ENCODE data around the gene MISFA.

The MISFA gene

DNA sequence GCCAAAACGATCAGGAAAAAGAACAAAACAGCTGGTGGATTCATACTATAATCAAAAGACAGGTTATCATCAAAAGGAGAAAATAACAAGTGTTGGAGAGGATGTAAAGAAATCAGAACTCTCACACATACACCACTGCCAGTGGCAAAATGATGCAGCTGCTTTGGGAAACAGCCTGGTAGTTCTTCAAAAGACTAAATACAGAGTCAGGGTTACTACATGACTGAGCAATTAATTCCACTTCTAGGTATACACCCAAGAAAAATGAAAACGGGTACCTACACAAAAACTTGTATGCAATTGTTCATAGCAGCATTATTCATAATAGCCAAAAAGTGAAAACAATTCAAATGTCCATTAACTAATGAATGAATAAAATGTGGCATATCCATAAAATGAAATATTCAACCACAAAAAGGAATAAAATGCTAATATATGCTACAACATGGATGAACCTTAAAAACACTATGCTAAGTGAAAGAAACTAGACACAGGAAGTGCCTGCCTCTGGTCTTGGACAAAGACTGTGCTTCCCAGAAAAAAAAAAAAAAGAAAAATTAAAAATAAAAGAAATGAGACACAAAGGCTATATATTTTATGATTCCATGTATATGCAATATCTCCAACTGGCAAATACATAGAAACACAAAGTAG is 19.3 kb upstream of the MISFA start:
- TF ChIP-seq, protein P1, sequence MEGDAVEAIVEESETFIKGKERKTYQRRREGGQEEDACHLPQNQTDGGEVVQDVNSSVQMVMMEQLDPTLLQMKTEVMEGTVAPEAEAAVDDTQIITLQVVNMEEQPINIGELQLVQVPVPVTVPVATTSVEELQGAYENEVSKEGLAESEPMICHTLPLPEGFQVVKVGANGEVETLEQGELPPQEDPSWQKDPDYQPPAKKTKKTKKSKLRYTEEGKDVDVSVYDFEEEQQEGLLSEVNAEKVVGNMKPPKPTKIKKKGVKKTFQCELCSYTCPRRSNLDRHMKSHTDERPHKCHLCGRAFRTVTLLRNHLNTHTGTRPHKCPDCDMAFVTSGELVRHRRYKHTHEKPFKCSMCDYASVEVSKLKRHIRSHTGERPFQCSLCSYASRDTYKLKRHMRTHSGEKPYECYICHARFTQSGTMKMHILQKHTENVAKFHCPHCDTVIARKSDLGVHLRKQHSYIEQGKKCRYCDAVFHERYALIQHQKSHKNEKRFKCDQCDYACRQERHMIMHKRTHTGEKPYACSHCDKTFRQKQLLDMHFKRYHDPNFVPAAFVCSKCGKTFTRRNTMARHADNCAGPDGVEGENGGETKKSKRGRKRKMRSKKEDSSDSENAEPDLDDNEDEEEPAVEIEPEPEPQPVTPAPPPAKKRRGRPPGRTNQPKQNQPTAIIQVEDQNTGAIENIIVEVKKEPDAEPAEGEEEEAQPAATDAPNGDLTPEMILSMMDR (IDR thresholded peaks at IDR 0.05) = no peak

DNA sequence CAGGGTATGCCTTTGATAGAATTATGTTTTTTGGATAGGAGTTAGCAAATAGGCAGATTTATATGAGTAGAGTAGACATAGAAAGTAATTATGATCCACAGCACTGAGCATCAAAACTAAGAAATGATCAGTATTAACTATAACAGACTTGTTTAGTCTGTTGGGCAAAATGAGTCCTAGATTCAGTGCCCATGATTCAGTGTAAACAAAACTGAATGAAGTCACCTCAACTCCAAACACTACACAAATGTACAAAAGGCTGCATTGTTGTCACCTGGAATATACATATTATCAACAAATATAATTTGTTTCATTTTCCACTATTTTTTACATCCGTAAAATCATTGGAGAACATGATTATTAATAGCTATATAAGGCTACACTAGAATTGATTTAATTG is 17.8 kb upstream of the MISFA start:
- TF ChIP-seq, protein P1 (IDR thresholded peaks at IDR 0.05) = no peak

DNA sequence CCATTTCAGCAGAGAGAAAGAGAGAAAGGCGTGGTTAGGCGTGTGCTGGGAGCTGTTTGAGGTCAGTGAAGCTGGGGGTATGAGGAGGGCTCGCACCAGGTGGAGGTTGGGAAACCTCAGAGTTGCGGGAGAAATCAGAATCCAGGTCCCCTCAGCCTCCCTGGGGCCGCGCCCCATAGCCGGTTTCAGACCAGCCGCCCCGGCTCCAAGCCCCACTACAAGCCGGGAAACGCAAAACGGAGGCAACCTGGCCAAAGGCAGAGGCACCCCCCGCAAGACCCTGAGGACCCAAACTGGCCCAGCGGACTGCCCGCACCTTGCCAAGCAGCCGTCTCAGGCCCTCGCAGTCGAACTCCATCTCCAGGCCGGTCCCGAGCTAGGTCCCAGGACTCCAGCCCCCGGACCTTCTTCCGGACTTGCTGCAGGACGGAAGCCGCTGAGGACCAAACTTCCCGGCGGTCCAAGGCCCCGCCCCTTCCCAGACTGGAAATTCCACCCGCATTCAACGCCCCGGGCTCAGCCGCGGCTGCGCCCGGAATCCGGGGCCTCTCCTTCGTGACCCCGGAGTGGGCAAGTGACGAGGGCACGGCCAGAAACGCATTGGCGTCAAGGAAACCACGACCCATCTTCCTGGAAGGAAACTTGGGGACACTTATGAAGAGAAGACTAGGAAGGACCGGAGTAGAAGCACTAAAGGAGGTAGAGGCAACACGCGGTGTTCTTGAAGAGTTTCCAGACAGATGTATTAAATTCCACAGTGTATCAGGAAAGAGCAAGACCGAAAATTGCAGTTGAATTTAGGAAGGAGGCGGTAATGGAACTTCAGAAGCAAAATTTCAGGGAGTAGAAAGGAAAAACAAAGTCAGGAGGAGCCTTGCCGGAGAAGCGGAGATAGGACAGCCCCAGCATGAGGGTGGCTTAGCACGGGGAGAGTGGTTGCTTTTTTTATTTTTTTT is 11.0 kb upstream of the MISFA start, which contains the start of gene UEVLD:
TSS of gene UEVLD (minus strand) at position 438 of the 956 bp plus-strand sequence. CDS start at position 358, 80 bp downstream.
- TF ChIP-seq, protein P1 (IDR thresholded peaks at IDR 0.05) = no peak

DNA sequence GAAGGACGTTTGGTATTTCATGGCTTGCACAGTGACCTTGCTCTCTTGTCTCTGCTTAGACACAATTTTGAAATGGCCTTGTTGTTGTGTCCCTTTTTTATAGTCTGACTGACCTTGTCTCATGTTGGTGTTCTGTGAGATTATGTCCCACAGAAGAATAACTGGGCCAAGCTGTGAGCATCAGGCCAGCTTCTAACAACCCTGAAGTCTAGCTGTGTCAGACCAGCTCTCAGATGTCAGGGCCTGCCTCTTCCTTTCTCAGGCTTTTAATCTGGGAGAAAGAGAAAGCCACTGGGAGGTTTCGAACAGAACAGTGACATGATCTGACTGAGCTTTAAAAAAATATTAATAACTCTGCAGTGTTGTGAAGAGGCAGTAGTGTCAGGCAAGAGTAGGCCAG is 9.0 kb upstream of the MISFA start:
- TF ChIP-seq, protein P1 (IDR thresholded peaks at IDR 0.05) = no peak

DNA sequence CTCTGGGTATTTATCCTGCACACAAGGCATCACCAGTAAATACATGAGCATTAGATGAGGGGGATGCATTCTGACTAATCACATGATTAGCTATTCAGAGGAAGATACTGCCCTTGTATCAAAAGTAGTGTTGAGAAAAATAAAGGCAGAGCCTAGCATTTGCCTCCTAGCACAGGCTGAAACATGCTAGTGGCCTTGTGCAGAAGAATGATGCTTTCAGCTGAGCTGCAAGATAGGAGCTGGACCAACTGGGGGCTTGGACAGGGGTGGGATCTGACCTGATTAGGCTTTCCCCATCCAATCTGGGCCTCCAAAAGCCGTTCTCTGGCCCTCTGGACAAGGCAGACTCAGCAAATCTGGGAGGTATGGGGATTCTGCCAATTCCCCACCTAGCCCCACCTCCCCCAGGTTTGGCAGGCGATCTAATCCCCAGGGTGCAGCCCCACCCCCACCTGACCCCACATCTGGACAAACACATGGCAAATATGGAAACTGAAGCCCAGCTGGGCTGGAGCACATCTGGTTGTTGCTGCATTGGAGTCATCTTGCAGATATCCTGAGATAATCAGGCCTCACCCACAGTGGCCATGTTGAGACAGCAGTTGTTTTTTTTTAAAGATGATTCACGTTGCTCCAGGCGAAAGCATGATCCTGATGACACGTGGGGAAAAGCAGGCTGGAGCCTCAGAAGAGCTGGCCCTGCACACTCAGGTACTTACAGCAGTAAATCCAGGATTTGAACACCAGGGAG is 4.4 kb upstream of the MISFA start:
- TF ChIP-seq, protein P1 (IDR thresholded peaks at IDR 0.05) = no peak

DNA sequence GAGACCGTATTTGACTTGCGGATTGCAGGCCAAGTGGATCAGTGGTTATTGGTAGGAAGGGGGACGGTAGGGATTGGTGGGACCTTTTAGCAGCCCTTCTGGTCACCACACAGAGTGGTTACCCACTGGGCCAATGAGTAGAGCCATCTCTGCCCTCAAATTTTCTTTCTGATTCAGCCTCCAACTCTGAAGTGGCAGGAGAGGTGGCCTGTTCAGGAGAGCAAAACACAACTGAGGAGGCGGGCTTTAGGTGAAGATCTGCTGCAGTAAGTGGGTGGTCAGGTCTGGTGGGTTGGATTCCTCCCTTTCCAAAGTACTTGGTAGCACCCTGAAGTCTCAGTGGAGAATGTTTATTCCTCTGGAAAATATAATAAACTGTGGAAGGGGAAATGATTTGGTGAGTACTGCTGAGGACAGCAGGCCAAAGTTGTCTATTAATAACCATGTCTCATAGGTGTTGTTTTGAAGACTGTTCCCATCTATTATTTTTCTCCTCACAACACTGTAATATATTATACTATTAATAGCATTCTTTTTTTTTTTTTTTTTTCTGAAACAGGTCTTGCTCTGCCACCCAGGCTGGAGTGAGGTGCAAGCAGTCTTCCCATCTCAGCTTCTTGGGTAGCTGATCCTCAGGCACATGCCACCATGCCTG is 1.5 kb downstream of the MISFA start:
- TF ChIP-seq, protein P1 (IDR thresholded peaks at IDR 0.05) = no peak

DNA sequence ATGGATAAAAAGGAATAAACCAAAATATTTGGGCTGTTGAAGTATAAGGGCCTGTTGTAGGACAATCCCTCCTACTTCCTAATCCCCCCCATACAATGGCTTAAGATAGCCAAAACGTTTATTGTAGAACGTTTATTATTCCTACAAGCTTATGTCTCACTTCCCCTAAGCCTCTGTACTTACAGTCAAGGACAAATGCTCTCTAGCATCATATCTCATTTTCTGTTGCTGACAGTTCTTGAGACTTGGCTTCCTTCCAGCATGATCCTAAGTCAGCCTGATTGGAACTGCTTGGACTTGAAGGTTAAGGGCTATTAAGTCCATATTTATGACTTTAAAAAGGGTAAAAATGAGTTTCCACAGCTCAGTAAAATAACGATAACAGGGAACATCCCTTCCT is 8.8 kb downstream of the MISFA start:
- TF ChIP-seq, protein P1 (IDR thresholded peaks at IDR 0.05) = no peak

Measured in LNCAP (cell line).